NCI-H1105 (cell line): ENCODE measurements around the gene KCNC3.

Source experiments
- DNase-seq: peaks from one replicate; lab custom pipeline; 2025; lab: John Stamatoyannopoulos, UW

Gene KCNC3

GRCh38 chr19:50327013-50327412, 2.2 kb downstream of the KCNC3 start:
- no peak for DNase-seq

- no peak for DNase-seq
Observed at GRCh38 chr19:50326101-50326664, 3.0 kb downstream of the KCNC3 start.

DNA sequence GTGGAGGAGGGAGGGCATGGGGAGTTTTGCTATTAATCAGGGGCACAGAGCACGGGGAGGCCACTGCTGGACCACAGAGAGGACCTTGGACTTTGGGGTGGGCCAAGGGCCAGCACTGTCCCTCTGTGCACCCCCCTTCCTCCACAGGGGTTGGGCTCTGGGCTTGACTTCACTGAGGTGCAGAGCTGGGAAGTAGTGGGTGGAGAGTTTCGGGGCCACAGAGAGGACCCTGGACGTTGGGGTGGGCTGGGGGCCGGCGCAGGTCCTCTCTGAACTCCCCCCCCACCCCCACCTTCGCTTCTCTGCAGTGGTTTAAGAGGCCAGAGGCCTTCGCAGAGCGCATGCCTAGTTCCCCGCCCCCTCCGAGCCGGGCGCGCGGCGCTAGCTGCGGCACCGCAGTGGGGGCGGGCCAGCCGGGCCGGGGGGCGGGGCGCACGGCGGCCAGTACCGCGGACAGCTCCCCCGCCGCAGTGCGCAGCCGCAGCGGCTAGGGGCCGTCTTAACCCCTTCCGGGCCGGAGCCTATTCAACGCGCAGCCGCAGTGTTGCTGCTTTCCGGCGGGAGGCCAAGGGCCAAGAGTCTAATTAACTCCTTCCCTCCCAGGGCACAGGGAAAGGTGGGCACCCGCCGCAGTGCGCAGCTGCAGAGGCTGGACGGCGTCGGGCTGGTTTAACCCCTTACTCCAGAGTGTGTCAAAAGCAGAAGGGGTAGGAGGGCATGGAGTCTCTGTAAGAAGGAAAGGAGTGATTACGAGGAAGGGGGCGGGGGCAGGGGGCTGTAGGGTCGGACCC, 3.7 kb downstream of the KCNC3 start:
- DNase-seq, result peak; percentile 96

DNA sequence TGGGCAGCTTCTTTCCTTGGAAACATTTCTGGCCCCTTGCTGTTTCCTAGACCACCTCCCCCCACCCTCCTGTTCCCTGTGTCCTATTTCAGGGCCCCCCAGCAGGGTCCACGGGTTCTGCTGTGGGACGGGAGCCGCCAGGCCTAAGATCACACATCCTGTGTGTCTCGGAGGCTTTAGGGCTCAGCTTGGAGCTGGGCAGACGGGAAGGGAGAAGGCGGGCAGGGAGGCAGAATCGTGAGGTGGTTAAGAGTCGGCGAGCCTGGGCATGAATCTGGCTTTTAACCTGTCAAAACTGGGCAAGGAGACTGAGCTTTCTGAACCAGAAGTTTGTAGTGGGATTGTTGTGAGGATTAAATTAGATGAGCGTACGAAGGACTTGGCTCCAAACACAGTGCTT, 4.8 kb downstream of the KCNC3 start:
- no peak for DNase-seq

DNA sequence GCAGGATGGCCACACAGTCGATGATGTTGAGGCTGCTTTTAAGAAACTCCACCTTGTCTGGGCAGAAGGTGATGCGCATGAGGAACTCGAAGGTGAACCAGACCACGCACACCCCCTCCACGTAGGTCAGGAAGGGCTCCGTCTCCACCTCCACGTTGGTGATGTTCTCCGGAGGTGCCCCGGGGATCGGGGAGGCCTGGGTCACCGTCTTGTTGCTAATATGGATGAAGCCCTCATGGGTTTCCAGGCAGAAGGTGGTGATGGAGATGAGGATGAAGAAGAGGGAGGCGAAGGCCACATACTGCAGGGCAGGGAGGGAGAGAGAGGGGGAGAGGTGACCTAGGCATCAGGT, 5.4 kb downstream of the KCNC3 start:
- no peak for DNase-seq

GRCh38 chr19:50322931-50323781, 6.0 kb downstream of the KCNC3 start:
- no peak for DNase-seq

- DNase-seq, result no peak
Observed at GRCh38 chr19:50322234-50322633, 6.9 kb downstream of the KCNC3 start.

- no peak for DNase-seq
Observed at GRCh38 chr19:50321831-50322230, 7.3 kb downstream of the KCNC3 start.

DNA sequence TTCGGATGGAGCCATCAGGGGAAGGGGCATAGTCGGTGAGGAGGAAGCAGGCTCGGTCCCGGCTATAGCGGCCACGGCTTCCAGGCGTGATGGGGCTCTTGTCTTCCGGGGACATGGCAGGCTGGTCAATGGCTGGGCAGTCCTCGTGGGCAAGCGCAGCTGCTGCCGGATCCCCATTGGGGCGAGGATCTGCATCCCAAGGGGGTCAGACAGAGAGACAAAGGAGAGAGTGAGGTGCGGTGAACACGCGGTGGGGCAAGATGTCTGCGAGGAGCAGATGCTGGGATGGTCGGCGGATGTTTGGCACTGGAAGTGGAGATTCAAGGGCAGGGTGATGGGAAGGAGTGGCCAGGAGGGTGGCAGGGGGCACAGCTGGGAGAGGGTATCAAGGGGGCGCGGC, 8.6 kb downstream of the KCNC3 start:
- DNase-seq, result no peak

GRCh38 chr19:50320051-50320450, 9.1 kb downstream of the KCNC3 start:
- DNase-seq, result no peak

- DNase-seq, result no peak
Observed at GRCh38 chr19:50319156-50319555, 10.0 kb downstream of the KCNC3 start.

GRCh38 chr19:50318438-50318837, 10.7 kb downstream of the KCNC3 start:
- no peak for DNase-seq

DNA sequence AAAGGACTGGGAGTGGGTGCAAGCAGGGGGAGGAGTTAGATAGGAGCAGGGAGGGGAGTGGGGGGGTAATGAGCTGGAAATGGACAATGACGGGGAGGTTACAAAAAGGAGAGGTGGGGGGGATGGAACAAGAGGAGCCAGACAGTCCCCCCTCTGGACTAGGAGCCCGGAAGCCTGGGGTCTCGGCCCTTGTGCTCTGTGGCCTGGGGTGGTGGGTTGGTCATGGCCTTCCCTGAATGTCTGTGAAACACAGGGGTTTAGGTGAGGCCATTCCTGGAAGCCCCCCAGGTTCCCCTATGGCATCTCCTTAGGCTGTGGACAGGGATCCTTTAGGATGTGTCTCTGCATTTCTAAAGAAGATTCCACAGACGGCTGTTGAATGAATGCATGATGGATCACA, 12.1 kb downstream of the KCNC3 start:
- DNase-seq, result no peak

DNA sequence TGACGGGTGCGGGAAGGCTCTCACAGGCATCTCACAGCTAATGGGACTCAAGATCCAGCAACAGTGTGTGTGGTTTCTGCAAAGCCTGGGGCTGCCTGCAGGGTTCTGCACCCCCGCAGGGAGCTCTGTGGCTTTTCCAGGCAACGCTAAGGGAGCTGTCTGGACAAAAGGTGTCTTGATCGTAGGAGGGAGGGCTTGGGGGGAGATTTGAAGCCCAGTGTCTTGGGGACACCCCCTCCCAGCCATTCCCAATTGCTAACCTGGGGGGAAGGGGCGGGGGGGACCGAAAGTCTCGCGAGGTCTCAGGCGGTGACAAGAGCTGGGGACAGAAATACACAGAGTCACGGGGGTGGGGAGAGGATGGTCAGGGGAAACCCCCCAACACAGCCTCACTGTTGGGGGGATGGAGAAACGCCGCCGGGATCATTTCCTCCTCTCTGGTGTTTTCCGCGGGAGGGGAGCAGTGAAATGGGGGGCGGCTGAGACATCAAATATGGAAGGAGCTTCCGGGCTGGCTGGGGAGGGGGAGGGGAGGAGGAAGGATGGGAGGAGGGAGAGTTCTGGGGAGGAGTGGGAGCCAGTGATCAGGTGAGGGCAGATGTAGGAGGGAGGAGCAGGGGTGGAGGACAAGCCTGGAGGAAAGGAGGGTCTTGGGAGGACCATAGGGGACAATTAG, 13.3 kb downstream of the KCNC3 start:
- DNase-seq, result peak; percentile 54

GRCh38 chr19:50314724-50315708, 14.2 kb downstream of the KCNC3 start:
- DNase-seq, result no peak

DNA sequence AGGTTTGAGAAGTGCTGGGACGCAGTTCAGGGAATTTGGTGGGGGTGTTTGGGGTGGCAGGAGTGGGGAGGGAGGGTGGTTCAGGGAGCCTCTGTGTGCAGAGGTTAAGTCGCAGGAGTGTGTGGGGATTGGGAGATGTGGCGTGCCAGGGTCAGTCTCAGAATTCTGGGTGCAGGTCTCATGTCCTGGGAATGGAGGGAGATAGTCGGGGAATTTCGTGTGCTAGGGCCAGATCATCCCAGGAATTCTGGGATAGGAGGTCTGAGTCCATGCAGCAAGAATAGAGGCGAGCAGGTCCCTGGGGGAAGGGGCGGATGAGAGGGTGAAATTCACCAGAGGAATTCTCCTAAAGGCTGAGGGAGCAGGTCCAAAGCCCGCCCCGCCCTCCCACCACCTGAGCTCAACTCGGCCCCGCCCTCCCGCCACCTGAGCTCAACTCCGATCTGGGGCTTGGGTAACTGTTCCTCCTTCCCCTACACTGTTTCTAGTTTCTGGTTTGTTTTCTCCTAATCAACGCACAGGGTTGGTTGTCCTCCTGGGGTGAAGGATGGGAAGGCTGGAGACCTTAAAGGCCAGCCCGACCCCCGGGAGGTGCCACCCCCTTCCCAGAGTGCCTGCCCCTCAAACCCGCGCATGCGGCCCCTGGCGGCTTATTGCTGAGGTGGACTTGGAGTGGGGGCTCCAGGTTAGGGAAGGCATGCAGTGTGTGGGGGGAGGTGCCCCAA, 15.2 kb downstream of the KCNC3 start:
- DNase-seq, result peak; percentile 49

- DNase-seq, result no peak
Observed at GRCh38 chr19:50312967-50313811, 16.0 kb downstream of the KCNC3 start.

GRCh38 chr19:50311723-50312635, 17.2 kb downstream of the KCNC3 start:
- DNase-seq, result peak; percentile 60
